GM18858 (cell line): ENCODE results near the gene MARCKSL1.

Source experiments
- ATAC-seq: cut with Tn5 transposase; IDR thresholded peaks from one replicate; pipeline ENCODE4 v1.9.1; 2021; ENCODE audit not compliant: unreplicated experiment

Gene MARCKSL1

DNA sequence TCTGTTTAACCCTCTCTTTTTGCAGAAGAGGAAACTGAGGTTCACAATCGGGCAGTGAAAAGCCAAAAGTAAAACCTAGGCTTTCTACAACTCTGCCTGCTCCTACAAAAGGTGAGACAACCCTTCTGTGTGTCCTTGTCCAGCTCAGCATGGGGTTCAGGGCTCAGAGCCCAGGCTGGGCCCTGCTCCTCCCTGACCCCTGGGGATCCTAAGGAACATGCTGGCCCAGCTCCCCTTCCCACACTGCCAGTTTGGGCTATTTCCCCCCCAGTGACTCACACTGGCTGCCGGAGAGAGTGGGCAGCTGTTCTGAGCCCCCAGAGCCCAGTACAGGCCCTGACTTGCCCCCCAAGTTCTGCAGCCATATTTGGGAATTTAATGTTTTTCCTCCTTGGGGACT lies 17.4 kb upstream of the MARCKSL1 start:
- no peak for ATAC-seq

DNA sequence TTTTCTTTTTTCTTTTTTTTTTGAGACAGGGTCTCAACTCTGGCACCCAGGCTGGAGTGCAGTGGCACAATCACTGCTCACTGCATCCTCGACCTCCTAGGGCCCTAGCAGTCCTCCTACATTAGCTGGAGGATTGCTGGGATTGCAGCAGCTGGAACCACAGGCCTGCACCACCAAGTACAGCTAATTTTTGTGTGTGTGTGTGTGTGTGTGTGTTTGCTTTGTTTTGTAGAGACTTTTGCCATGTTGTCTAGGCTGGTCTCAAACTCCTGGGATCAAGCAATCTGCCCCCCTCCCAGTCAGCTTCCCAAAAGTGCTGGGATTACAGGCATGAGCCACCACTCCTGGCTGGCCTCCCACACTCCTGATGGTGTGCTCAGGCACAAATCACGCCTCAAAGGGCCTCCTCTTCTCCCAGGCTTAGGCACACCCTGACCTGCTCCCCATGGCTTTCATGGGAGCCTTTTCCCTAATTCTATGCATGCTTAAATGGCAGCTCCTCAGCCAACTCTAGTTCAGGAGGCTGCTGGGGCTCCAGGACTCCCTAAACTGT lies 16.9 kb upstream of the MARCKSL1 start:
- ATAC-seq, result no peak

DNA sequence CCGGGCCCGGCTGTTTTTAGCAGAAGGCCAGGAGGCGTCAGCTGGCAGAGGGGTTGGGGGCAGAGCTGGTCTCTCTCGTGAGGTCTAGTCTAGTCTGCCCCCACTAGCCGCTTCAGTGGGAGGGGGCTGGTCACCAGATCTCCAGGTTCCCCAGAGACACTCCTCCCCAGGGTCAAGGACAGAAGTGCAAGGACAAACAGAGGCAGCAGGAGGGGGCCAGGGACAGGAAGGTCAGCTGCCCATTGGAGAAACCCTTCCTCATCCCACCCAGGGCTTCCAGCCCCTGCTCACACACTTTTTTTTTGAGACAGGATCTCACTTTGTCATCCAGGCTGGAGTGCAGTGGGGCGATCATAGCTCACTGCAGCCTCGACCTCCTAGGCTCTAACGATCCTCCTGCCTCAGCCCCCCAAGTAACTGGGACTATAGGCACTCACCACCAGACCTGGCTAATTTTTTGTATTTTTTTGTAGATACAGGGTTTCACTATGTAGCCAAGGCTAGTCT lies 16.3 kb upstream of the MARCKSL1 start:
- no peak for ATAC-seq

- ATAC-seq, result peak; percentile 75
These were observed 15.6 kb upstream of the MARCKSL1 start for GRCh38 chr1:32351399-32352238.

DNA sequence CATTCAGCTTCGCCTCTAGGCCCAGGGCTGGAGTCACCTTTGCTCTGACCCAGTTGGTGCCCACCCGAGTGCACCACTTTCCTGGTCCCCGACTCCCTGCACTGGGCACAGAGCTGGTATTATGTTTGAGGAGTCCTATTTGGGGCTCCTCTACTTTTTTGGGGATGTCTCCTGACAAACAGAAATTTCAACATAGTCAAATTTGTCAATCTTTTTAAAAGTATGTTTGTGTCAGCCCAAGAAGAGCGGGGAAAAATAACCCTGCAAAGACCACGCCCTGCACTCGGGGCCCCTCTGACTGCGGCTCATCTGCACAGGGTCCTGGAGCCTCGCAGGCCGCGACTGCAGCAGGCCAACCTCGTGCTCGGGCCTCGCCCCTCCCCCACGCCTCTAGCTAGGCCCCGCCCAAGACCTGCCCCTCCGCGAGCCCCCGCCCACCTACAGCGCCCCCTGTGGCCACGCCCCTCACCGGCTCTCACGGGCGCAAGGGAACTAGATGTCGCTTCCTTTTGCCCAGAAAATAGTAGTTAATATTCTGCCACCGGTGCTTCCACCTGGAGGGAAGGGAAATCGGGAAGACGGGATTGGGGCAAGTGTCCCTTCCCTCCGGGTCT lies 14.9 kb upstream of the MARCKSL1 start:
- no peak for ATAC-seq

DNA sequence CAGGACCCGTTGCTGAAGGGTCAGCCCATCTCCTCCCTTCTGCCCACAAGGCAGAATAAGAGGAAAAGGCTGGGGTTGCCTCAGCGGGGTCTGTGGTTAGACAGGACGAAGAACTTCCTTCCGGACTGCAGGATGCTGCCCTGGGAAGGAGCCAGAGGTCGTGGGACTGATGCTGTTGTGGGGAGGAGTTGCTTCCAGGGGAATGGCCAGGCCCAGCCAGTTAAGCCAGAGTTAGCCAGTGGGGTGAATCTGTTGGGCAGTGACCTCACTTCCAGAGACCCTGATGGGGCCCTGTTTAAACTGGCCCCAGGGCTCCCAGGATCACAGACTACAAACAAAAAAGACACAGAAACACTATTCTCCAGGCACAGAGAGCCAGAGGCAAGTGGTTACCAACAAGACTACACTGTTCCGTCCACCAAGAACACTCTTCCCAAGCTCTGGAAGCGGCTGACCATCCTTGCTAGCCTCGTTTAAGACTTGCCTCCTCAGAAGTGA lies 13.2 kb upstream of the MARCKSL1 start:
- ATAC-seq, result no peak

DNA sequence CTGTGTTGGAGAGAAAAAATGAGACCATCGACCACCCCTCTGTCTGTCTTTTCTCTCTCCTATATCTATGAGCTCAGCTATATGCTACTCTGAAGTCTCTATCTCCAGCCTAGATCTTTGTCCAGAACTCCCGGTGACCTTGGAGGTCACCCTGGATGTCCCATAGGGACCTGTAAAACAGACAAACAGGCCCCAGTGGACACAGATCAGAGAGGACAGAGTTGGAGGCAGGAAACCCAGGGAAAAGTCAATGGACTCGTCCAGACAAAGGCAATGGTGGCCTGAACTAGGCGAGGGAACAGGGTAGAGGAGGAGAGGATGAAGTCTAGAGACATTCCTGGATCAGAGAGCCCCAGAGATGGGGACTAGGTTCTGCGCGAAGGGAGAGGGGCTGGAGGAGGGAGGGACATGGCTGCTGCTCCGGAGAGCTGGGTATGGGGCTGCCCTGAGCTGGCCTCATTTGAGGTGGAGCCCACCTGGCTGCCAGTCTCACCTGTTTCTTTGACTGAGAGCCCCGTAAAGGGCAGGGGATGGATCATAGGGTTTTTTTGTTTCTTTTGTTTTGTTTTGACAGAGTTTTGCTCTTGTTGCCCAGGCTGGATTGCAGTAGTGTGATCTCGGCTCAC lies 10.6 kb upstream of the MARCKSL1 start:
- no peak for ATAC-seq

GRCh38 chr1:32345289-32345827 lies 9.3 kb upstream of the MARCKSL1 start:
- no peak for ATAC-seq

- no peak for ATAC-seq
These were observed 6.7 kb upstream of the MARCKSL1 start for GRCh38 chr1:32342704-32343103.

GRCh38 chr1:32341971-32342370 lies 5.9 kb upstream of the MARCKSL1 start:
- ATAC-seq, result no peak

GRCh38 chr1:32341186-32341757 lies 5.2 kb upstream of the MARCKSL1 start:
- no peak for ATAC-seq

- no peak for ATAC-seq
These were observed 3.4 kb upstream of the MARCKSL1 start for GRCh38 chr1:32339363-32339978.

- ATAC-seq, result no peak
These were observed 2.7 kb upstream of the MARCKSL1 start for GRCh38 chr1:32338637-32339145.

GRCh38 chr1:32337855-32338636 lies 2.0 kb upstream of the MARCKSL1 start:
- no peak for ATAC-seq

DNA sequence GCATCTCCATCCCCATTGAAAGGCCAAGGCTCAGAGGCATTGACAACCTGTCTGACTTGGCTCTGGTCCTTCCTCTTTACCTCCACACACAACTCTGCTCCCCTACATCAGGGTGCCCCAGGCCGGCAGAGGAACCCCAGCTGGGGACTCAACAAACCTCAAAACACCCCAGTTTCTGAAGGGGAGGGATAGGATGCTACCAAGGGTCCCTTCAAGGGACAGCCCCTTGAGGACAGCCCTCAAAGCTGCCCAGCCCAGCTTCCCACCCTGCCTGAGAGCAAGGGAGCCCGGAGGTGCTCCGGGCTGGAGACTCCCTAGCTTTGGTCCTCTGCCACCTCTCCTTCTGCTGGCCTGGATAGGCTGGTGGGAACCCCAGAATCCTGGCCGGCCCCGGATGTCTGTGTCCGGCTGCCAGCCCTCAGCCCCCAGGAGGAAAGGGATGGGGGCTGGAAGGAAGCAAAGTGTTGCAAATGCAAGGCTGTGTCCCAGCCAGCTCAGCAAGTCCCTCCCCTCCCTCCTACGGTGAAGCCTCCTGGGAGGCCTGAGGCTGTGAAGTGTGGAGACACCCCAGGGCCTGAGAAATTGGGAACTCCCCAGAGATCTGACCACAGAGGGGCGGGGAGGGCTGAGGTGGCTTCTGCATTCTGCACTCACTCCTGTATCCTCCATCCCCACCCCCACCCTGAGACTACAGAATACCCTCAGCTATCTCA lies 1.1 kb upstream of the MARCKSL1 start:
- no peak for ATAC-seq

GRCh38 chr1:32336591-32336932 lies 529 bp upstream of the MARCKSL1 start:
- no peak for ATAC-seq

DNA sequence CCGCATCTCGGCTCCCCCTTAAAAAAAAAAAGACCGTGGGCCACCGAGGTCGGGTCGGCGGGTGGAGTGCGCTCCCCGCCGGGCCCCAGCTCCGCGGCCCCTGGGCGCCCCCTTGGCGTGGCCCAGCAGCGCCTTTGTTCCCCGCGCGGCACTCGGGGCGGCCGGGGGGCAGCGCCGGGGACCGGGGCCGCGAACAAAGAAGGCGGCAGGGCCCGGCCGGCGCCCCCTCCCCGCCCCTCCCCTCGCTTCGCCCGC lies 571 bp downstream of the MARCKSL1 start:
- ATAC-seq, result no peak

DNA sequence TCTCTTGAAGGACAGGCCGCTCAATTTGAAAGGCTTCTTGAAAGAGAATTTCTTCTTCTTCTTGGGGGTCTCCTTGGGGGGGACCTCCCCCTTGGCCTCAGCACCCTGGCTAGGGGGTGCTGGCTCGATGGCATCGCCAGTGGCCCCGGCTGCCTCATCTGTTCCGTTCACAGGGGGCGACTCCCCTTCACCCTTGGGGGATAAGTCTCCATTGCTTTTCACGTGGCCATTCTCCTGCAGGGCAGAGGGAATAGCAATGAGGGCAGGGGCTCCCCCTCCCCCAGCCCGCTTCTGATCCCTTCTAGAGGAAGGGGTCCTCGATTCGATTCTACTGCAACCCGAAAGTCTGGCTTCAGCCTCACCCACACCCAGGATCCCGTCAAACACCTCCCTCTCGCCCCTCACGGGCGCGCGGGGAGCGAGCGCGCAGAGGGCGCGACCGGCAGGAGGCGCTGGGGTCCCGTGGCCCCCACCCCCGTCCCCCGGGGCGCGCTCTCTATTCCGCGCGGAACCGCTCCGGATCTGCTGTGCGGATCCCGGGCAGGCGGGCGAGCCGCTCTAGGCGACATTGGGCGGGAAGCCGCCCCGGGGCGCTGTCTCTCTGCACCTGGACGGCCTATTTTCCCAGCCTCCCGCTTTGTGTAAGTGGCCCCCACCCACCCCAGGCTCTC lies 1.0 kb downstream of the MARCKSL1 start:
- ATAC-seq, result no peak
